Breast epithelium (tissue), 4 donors: Measurements from ENCODE around the gene NEK4. TPM values are rescaled to one million over a fixed set of nuclear protein-coding genes. Genes with fewer than 3 reads are reported as not detected.

Source experiments
- DNase-seq, 2 donors: peaks; one replicate each; pipeline ENCODE4 v3.0.0-alpha.2; 2019; ENCODE audit warnings: low spot score in 2 of 2
- H3K27ac ChIP-seq, 2 donors: fragments of 200-600 bp; sonication (generic) in 1 of 2; one replicate each; pipeline ENCODE4 v1.5.1; 2016 to 2019; ENCODE audit warnings: mild to moderate bottlenecking in 1 of 2
- H3K27me3 ChIP-seq, 2 donors: fragments of 200-600 bp; sonication (generic) in 1 of 2; one replicate each; pipeline versions ENCODE4 v1.5.1 to v1.6.0; 2017 to 2019; ENCODE audit warnings: control low read depth in 1 of 2, mild to moderate bottlenecking in 1 of 2
- H3K36me3 ChIP-seq: fragments of 200-600 bp; one replicate; pipeline ENCODE4 v1.5.1; 2019
- H3K4me1 ChIP-seq, 2 donors: fragments of 200-600 bp; sonication (generic); one replicate each; pipeline ENCODE4 v1.5.1; 2016 to 2019; ENCODE audit warnings: control low read depth in 1 of 2
- H3K4me3 ChIP-seq, 3 donors: fragments of 200-600 bp; sonication (generic); 1 replicate in 2 of 3; 2 replicates in 1 of 3; pipeline ENCODE4 v1.5.1; 2016 to 2019; ENCODE audit warnings: mild to moderate bottlenecking in 3 of 3, moderate library complexity in 2 of 3
- H3K9me3 ChIP-seq, 2 donors: fragments of 200-600 bp; sonication (generic) in 1 of 2; one replicate each; pipeline ENCODE4 v1.5.1; 2016 to 2019; ENCODE audit warnings: control low read depth in 1 of 2
- CTCF ChIP-seq, 3 donors: fragments of 450-650 bp; IDR thresholded peaks; one replicate each; pipeline ENCODE4 v1.5.1; 2016 to 2017; ENCODE audit warnings: antibody characterized with exemption in 3 of 3, mild to moderate bottlenecking in 3 of 3, moderate library complexity in 3 of 3
- POLR2A ChIP-seq: fragments of 450-650 bp; IDR thresholded peaks from one replicate; pipeline ENCODE4 v1.6.1; 2016; ENCODE audit warnings: antibody characterized with exemption, mild to moderate bottlenecking, moderate library complexity
- POLR2AphosphoS5 ChIP-seq, 3 donors: sonication (generic); formaldehyde crosslinking; IDR thresholded peaks; one replicate each; pipeline ENCODE4 v1.6.1; 2017; ENCODE audit warnings: antibody characterized with exemption in 3 of 3
- intact Hi-C: fragments of 100-400 bp; cut with DNase I; formaldehyde crosslinking; loops from one replicate; pipeline ENCODE4 v1.15.1; 2023; ENCODE audit warnings: low total_unique reads
- total RNA-seq, 3 donors: library from RNA; depleted of rRNA; stranded (reverse); fragments of >200 nt; gene quantifications; one replicate each; pipeline ENCODE4 v1.1.0, GENCODE V29; 2016

NEK4 gene
- total RNA-seq, 3 donors from 2014 or later = 16.5 to 32.4 (median 30.0) TPM

- intact Hi-C loops = no loop called here
- no peaks in the 10 kb centered on the region for H3K27me3 ChIP-seq
- TF ChIP-seq CTCF (IDR thresholded peaks at IDR 0.05) (no peak), POLR2A (no peak), POLR2AphosphoS5 (IDR thresholded peaks at IDR 0.05) (no peak)
- no peak overlapping the region for H3K4me3 ChIP-seq
- no peaks in the 10 kb centered on the region for H3K4me1 ChIP-seq
- H3K27ac ChIP-seq = no peak overlapping the region
- no peaks in the 10 kb centered on the region for H3K9me3 ChIP-seq
- H3K36me3 ChIP-seq = no peaks in the 10 kb centered on the region
- no peak for DNase-seq
These were observed 45.5 kb upstream of the NEK4 start for GRCh38 chr3:52816199-52816598.

GRCh38 chr3:52813810-52814209, 43.1 kb upstream of the NEK4 start:
- TF ChIP-seq POLR2A (no peak), POLR2AphosphoS5 (IDR thresholded peaks at IDR 0.05) (no peak), CTCF (IDR thresholded peaks at IDR 0.05) (no peak)
- Histone ChIP-seq H3K4me1 (no peaks in the 10 kb centered on the region), H3K27ac (no peak overlapping the region), H3K9me3 (no peaks in the 10 kb centered on the region), H3K36me3 (no peaks in the 10 kb centered on the region), H3K27me3 (no peaks in the 10 kb centered on the region), H3K4me3 (no peak overlapping the region)
- intact Hi-C loops = no loop called here
- DNase-seq = no peak

- DNase-seq = no peak
These were observed 40.8 kb upstream of the NEK4 start for GRCh38 chr3:52811452-52812011.

GRCh38 chr3:52810923-52811322, 40.2 kb upstream of the NEK4 start:
- no peak for DNase-seq
- Histone ChIP-seq H3K27me3 (no peaks in the 10 kb centered on the region), H3K4me1 (no peaks in the 10 kb centered on the region), H3K4me3 (no peak overlapping the region), H3K9me3 (no peaks in the 10 kb centered on the region), H3K36me3 (no peaks in the 10 kb centered on the region), H3K27ac (no peak overlapping the region)
- TF ChIP-seq CTCF (IDR thresholded peaks at IDR 0.05) = no peak
- no peak for TF ChIP-seq POLR2A
- TF ChIP-seq POLR2AphosphoS5 (IDR thresholded peaks at IDR 0.05) = no peak
- intact Hi-C loops = no loop called here

More at GRCh38 chr3:52811452-52812011, 40.8 kb upstream of the NEK4 start:
- Histone ChIP-seq H3K36me3 (no peaks in the 10 kb centered on the region), H3K4me3 (no peak overlapping the region), H3K27ac (no peak overlapping the region), H3K4me1 (no peaks in the 10 kb centered on the region), H3K9me3 (no peaks in the 10 kb centered on the region), H3K27me3 (no peaks in the 10 kb centered on the region)
- intact Hi-C loops = no loop called here
- TF ChIP-seq POLR2A (no peak), POLR2AphosphoS5 (IDR thresholded peaks at IDR 0.05) (no peak), CTCF (IDR thresholded peaks at IDR 0.05) (no peak)

DNA sequence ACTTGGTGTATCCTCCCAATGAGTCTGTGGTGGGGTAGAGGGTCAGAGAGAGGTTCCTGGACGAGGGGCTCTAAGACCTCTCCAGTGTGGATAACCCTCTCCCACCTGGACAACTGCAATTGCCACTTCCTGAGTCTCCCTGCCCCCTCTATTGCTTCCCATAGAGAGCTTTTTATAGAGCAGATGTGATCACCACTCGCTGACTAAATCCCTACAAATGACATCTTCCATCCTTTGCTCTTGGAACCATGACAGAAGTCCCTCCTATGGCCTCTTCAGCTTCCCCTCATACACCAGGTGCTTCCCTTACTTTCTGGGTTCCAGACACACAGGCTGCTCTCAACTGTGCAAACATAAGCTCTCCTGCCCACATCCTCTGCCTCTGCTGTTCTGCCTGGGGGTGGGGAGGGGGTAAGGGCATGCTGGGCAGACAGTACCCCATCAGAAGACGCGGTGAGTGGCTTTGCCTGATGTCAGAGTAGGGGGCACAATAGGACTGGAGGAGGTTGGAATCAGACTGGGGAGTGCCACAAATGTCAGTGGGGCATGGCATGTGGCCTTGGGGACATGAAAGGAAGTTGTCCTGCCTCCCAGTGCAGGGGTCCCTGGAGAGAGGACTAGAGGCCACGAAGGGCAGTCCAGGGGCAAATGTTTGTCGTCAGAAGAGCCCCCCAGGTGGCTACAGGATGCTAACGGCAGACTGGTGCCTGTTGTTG, 39.1 kb upstream of the NEK4 start:
- H3K4me1 ChIP-seq = no peaks in the 10 kb centered on the region
- DNase-seq = no peak
- no peak overlapping the region for H3K4me3 ChIP-seq
- H3K27ac ChIP-seq = no peak overlapping the region
- intact Hi-C loops = no loop called here
- TF ChIP-seq CTCF (IDR thresholded peaks at IDR 0.05) = no peak
- TF ChIP-seq POLR2AphosphoS5 (IDR thresholded peaks at IDR 0.05) = no peak
- TF ChIP-seq POLR2A = no peak
- no peaks in the 10 kb centered on the region for H3K36me3 ChIP-seq
- H3K27me3 ChIP-seq = no peaks in the 10 kb centered on the region
- no peaks in the 10 kb centered on the region for H3K9me3 ChIP-seq
